ELR (cell line): Measurements from ENCODE around the gene F12.
"Not testable (repeated sequence)": the region's sequence is repeated elsewhere in the genome, so short reads cannot be mapped to it uniquely, and the experiment has no call there.

Experiments
- DNase-seq: peaks from one replicate; pipeline ENCODE4 v3.0.0-alpha.2; 2015; ENCODE audit warnings: low read depth

The F12 gene

DNA sequence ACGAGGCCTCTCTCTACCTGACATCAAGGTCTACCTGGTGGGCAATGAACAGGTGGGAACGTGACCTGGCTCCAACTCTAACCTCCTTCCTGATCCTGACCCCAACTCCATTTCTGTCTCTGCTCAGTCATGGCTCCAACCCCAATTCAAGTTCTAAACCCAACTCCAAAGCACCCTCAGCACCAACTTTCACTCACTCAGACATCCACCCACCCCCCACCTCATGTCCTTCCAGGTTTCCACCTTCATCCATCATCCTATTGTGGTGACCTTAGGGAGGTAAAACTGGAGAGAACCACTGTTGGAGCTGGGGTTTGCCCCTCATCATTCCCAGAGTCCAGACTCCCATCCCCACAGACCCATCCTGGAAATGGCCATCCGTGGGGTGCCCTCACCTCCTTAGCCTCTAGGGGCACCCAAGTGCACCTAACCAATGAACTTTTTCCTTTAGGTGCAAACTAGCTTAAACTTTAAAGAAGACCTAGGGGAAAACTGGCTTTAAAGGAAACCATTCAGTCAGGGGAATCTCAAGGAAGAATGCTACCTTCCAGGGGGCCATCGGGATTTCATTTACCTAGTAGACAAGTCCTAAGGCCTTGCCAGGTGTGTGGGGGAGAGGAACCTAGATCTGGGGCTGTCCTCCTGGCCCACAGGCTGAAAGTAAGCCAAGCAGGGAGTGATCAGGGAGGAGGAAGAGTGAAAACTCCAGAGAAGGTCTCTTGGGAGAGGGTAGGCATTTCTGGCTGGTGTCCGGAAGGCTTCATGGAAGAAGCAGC is 40.3 kb downstream of the F12 start:
- DNase-seq = peak; percentile 67

DNA sequence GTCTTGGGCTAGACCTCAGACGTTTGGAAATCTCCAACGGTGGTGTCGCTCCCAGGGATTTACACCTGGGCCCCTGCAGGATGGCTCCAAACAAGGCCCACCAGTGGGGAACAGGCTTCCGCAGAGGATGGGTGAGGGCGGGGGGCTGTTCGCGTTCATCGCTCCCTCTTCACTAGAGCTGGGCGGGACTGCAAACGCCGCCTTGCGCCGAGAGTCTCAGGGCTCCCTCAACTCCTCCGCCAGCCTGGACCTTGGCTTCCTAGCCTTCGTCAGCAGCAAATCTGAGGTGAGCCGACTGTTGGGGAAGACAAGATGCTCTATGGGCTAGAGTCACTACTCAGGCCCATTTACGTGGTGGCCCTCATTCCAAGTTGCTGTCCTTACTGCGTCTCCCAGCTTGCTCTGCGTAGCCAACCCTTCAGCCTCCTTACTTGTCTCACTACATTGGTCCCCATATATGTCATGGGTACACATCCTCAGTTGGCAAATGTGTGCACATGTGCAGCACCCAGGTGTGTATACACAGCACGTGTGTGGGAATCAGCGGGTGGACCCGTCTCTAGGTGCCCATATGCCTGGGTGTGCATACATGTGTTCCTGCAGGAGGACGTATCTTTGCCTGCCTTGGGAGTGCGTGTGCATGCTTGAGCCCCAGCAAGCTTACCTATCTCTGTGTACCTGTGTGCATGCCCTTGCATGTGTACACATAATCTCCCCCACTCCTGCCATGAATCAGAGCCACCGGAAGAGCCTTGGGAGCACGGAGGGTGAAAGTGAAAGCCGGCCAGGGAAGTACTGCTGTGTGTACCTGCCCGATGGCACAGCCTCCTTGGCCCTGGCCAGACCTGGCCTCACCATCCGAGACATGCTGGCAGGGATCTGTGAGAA is 41.1 kb downstream of the F12 start:
- no peak for DNase-seq

DNA sequence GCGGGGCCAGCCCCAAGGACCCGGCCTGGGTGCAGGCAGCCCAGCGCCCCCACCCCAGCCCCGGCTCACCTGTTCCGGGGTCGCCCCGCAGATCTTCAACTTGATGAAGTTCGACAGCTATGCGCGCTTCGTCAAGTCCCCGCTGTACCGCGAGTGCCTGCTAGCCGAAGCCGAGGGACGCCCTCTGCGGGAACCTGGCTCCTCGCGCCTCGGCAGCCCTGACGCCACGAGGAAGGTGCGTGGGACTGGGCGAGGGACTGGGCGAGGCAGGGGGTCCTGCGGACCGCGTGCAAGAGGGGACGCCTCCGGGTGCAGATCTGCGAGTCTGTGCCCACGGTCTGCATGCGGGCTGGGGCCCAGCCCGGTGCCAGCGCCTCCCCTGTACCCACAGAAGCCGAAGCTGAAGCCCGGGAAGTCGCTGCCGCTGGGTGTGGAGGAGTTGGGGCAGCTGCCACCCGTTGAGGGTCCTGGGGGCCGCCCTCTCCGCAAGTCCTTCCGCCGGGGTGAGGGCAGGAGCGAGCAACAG is 42.0 kb downstream of the F12 start:
- no peak for DNase-seq

DNA sequence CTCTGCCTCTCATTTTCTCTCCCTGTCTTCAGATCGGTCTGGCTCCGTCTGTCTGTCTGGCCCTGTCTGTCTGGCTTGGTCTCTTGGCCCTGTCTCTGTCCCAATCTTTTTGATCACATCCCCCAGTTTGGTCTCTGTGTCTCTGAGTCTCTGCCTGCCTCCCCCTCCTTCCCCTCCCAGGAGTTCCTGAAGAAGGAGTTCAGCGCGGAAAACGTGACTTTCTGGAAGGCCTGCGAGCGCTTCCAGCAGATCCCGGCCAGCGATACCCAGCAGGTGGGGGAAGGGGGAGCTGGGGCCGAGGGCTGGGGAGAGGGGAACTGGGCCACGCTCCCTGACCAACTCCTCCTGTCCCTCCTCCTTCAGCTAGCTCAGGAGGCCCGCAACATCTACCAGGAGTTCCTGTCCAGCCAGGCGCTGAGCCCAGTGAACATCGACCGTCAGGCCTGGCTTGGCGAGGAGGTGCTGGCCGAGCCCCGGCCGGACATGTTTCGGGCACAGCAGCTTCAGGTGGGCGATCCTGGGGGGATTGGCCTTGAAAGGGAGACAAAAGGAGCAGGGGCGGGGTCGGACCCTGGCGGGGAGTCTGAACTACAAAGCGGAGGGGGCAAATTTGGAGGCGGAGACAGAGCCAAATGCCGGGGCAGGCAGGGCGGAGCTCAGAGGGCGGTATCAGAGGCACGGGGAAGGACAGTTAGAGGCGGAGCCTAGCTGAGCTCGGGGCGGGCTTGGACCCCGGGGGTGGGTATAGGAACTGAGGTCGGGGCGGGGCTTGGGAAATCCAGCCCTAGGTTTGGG is 42.6 kb downstream of the F12 start:
- peak; percentile 86 for DNase-seq

DNA sequence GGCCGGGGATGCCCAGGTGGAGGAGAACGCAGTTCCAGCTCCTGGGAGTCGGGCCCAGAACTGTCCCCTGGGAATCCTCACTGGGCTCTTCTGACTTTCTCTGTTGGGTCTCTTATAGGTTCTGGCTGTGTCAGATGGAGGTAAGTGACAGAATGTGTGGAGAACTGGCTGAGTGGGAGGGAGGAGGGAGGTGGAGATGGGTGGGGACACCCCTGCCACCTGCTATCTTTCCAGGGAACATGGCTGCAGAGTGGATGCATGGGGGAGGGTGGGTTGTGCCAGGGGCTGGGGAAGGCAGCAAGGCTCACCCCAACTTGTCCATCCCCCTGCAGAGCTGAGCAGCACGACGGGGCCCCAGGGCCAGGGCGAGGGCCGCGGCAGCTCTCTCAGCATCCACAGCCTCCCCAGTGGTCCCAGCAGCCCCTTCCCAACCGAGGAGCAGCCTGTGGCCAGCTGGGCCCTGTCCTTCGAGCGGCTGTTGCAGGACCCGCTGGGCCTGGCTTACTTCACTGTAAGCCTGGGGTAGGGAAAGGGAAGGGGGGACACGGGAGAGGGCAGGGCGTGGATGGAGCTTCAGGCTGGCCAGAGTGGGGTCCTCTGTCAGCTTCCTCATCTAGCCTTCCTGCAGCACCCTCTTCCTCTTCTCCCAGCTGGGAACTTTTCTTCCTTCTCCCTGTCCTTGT is 43.4 kb downstream of the F12 start:
- no peak for DNase-seq

DNA sequence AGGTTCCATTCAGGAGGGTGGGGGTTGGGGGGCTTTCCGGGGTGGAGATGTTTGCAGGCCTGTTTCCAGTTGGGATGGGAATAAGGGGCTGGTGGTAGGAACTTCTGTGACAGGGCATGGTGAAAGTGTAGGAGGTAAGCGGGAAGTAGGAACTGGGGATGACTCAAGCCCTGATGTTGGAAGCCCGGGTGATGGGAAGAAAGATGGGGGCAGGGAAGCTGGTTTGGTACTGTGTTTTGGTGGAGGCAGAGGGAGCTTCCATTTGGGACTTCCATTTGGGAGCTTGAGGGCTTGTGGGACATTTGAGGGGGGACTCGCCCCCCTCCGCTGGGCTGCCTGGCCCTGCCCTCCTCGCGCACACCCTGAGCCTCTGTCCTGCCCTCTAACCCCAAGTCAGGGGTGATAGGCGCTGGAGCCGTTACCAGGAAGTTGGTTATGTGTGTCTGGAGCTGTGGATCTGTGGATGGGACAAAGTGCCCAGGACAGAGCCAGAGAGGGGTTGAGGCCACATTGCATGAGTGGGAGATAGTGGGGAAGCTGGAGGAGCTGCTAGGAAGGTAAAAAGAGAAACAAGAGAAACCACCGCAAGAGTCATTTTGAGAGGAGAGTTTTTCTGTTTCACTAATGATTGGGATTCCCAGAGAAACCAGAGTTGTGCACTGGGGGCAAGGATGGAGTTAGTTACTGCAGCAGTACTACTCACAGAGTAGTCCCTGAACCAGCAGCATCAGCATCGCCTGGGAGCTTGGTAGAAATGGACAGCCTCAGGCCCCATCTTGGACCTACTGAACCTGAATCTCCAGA is 45.0 kb downstream of the F12 start:
- peak; percentile 53 for DNase-seq

DNA sequence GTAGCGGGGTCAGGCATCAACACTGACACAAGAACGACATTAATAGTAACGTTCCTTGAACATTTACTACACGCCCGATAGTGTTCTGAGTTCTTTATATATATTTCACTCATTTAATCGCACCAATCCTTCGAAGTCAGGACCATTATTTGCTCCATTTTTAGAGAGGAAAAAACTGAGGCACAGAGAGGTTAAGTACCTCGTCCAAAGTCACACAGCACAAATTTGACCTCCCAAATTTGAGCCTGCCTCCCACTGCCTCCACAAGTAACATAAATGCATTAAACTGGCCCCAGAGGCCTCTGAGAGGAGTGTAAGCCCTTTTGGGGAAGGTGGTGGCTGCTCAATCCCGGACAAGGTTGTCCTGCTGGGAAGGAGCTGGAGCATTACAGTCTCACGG is 45.8 kb downstream of the F12 start:
- no peak for DNase-seq

DNA sequence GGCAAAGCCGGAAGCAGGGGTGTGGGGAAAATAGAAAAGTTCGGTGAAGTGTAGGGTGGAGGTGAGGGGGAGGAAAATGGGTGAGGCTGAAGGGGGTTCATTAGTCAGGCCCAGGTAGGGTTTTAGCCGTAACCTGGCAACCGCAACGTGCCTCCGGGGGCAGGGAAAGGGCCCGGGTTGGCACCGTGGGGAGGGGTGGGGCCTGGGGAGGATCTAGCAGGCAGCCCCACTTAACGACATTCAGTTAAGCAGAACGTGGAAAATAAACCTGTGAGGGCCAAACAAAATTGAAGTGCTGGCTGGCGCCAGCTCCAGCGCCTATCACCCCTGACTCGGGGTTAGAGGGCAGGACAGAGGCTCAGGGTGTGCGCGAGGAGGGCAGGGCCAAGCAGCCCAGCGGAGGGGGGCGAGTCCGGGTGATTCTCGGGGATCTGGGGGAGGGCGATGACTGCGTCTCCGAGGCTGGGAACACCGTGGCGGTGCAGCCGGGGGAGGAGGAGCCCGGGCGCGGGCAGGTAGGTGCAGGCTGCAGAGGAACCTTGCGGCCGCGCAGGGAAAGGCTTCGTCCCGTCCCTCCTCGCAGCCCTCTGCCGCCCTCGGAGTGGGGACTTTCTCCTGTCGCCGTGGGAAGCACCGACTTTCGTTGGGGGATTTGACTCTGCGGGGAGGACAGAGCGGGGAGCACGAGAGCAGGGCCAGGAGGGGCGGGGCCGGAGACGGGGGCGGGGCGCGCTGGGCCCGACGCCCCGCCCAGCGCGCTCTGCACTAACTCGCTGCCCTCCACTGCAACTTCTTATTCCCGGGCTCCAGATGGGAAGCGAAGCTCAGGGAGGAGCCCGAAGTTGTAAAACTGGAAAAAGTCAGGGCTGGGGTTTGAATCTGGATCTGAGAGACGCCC is 46.5 kb downstream of the F12 start:
- peak; percentile 60 for DNase-seq

DNA sequence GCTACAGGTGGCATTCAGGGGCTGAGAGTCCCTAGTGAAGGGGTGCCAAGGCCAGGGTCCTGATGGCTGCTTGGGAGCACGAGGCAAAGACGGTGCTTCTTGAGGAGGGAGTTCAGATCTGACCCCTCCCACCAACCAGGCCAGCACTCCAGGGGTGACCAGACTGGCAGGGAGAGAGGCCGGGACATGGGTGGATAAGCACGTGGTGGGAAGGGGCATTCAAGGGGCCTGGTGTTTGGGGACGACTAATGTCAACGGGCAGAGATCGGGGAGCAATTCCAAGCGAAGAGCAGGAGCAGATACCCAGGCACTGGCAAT is 47.1 kb downstream of the F12 start:
- DNase-seq = no peak

DNA sequence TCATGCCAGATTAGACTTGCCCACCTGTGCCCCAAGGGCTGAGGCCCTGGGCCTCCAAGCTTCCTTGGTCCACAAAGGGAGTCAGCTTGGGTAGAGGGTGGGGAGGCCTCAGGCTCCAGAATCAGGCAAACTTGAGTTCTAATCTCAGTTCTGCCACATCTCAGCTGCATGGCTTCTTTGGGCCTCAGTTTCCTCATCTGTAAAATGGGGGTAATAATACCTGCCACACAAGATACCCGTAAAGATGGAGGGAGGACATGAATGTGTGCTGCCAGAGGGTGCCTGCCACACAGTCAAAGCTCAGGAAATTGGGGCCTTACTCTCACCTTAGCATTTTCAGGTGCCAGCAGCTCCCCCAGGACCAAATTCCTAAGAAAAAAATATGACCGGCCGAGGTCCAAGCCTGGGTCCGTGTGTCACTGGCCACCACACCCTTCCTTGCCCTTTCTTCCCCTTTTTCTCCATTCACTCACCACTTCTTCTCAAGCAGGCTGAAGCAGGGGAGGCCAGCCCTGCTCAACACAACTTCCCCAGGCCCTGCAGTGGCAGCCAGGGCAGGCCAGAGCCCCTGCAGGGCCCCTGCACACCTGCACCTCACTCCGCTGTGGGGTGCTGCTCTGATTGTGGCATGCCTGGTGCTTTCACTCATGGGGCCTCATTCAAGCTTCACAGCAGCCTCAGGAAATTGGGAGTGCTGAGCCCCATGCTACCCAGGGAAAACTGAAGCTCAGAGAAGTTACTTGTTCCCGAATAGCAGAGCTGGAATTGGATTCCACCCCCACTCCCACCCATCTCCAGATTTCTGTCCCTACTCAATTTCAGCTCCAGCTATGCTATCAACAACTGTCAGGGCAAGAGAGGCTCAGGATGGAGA is 47.7 kb downstream of the F12 start:
- no peak for DNase-seq

DNA sequence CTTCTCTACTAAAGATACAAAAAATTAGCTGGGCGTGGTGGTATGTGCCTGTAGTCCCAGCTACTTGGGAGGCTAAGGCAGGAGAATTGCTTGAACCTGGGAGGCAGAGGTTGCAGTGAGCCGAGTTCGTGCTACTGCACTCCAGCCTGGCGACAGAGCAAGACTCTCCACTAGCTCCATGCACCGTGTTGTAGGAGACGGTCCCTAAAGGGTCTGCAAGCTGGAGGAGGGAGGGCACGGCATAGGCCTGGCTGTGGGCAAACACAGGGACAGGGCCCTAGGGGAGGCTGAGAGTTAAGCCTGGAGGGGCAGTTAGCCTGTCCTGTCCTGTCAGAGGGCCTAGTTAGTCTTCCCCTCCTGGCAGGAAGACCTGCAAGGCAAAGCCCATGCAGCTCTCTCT is 48.6 kb downstream of the F12 start:
- DNase-seq = not testable (repeated sequence)

DNA sequence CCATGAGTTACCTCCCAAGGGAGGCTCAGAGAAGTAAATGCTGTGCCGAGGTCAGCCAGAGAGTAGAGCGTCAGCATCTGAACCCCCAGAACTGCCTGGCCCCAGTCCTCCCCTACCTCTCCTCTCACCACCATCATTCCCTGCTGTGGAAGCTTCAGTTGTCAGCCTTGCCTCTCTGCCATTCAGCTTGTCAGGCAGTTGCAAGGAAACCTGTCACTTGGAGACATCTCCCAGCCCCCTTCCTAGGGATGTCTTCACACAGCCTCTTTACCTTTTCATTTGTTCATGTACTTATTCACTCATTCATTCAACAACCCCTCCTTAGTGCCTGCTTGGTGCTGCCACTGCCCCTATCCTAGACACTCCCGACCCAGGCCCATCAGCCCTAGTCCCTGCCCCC is 49.5 kb downstream of the F12 start:
- no peak for DNase-seq

DNA sequence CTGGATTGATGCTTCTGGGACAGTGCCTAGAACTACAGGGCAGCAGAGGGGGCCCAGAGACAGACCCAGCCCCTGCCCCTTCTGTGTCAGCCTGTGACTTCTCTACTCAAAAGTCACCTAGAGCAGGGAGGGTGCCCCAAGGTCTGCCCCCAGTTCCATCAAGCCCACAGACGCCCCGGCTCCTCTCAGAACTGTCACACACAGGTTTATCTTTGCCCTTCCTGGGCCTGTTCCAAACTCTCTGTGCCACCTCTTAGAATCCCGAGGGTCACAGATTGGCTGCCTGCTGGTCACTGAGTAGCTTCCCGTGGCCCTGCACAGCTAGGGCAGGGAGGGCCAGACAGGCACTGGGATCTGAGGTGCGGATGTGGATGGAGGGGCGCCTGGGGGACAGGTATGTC is 49.9 kb downstream of the F12 start:
- no peak for DNase-seq

DNA sequence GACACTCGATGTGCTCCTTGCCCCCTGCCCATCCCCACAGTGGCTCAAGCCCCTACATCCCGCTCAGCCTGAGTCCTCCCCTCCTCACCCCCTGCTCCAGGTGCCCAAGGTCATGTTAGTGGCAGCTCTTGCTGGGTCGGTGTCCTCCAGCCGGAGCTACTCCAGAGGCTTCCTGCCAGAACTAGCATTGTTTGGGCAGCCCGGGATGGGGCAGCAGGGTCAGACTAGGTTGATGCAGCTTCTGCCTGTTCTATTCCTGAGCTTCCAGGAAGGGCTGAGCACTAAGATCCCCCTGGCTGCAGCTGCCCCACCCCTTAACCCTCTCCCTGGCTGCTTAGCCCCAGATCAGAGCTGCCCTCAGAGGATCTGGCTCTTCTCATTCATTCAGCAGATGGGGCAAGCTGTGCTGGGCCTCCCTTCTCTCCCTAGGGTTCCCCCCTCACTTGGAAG is 51.0 kb downstream of the F12 start:
- no peak for DNase-seq

DNA sequence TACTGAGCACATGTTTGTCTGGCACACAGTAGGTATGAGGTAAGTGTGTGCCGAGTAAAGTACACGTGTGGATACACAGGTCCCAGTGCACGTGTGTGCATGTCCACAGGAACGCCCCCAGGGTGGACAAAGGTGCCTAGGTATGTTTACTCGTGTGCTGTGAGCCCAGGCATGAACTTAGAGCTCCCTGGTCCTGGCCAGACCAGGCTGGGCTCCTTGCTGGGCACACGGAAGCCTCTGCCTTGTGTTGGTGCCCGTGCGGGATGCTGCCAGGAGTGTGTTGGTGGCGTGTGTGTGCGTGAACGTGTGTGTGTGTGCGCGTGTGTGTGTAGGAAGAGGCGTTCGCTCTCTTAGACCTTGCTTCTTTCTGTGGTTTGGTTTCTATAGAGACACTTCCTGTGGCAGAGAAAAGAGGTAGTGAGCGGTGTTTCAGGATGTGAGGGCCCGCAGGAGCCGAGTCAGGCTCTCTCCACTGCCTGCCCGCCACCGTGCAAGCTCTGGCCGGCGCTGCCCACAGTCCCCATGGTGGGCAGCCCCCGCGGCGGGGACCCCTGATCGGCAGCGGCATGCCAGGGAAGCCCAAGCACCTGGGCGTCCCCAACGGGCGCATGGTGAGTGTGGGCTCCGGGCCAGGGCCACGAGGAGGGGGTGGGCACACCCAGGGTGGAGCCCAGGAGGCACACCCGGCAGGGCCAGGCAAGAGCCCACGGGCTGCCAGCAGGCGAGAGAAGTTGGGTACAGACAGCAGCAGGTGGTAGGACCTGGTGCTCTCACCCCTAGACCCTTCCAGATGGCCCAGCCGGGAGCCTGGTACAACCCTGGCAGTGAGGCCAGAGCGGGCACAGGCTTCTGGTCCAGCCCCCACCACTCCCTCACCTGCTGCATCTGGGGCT is 51.7 kb downstream of the F12 start, which contains the start of gene RGS14:
Gene RGS14, plus strand, starts transcription at position 466 of the 893 bp plus-strand sequence. Its CDS starts 101 bp downstream, at position 567.
- peak; percentile 74 for DNase-seq

DNA sequence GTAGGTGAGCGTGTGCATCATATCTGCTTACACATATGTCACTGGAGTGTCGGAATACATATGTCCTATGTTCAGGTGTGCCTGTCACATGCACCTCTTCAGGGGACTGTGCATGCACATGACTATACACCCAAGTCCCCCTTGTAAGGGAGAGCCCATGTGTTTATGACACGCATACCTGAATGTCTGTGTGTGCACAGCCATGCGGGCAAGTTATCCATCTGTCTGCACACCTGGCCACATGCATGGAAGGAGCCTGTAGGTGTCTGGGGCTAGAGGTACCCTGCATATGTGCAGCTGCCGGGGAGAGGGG is 52.3 kb downstream of the F12 start:
- no peak for DNase-seq

DNA sequence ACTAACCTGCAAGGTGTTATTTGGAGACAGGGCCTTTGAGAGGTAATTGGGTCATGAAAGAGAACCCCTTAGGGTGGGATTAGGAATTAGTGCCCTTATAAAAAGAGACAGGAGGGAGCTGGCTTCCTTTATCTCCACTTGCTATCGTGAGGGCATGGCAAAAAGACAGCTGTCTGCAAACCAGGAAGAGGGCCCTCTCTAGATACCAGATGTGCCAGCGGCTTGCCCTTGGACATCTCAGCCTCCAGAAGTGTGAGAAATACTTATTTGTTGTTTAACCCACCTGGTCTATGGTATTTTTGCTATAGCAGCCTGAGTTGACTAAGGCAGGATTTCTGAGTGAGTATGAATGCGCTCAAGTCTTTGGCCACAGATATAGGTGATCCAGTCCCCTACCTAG is 52.6 kb downstream of the F12 start:
- DNase-seq = no peak

DNA sequence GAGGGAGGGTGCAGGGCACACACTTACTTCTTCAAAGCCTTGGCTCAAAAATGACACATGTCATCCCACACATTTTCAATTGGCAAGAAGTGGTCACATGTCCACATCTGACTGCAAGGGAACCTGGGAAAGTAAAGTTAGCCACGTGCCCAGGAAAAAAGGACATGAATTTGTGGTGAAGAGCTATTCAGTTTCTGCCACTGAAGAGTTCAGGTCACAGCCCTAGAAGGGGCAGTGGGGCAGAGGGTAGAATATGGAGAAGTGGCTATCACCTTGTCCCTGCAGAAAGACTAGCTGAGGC is 53.5 kb downstream of the F12 start:
- no peak for DNase-seq
